ENCODE measurements around the gene TAS1R1. TPM values are rescaled to one million over a fixed set of nuclear protein-coding genes. Genes with fewer than 3 reads are reported as not detected.

TAS1R1 gene
- total RNA-seq, 1 experiment from 2014 or later, result not detected

GRCh38 chr1:6538956-6539355 lies 16.2 kb upstream of the TAS1R1 start:
- intact Hi-C loops (cut with micrococcal nuclease; ENCODE audit: unreplicated experiment), result no loop called here
- CTCF ChIA-PET, result no interaction called here
- in situ Hi-C loops (cut with HindIII; ENCODE audit: low pct_unique_long_range_greater_than_20kb, low sequenced_read_pairs), result no loop called here

GRCh38 chr1:6544831-6545230 lies 10.3 kb upstream of the TAS1R1 start:
- peaks cover 20% of the 10 kb centered on the region for H3K36me3 ChIP-seq (ENCODE audit: control insufficient read depth, insufficient read depth, low read length)
- H3K27me3 ChIP-seq (ENCODE audit: control insufficient read depth, insufficient read depth, low read length), result no peaks in the 10 kb centered on the region
- no peak overlapping the region for H3K27ac ChIP-seq (ENCODE audit: low read length)
- CTCF ChIA-PET, result no interaction called here
- no peaks in the 10 kb centered on the region for H3K4me1 ChIP-seq (ENCODE audit: control insufficient read depth, insufficient read depth, low read length)
- in situ Hi-C loops (cut with HindIII; ENCODE audit: low pct_unique_long_range_greater_than_20kb, low sequenced_read_pairs), result no loop called here
- DNase-seq (ENCODE audit: low read depth, low spot score) (no peak), ATAC-seq (no peak)
- H3K4me3 ChIP-seq (ENCODE audit: low read depth in 2 of 2, low read length in 2 of 2), result no peak overlapping the region
- intact Hi-C loops (cut with micrococcal nuclease; ENCODE audit: unreplicated experiment), result no loop called here
- BruUV-seq (replicated peaks), result no TSS peak
- TF ChIP-seq POLR2AphosphoS5 (IDR thresholded peaks at IDR 0.05; ENCODE audit: low read depth, low read length) (no peak), REST (IDR thresholded peaks at IDR 0.05; ENCODE audit: insufficient read depth in 1 of 2, low read depth in 2 of 2, low read length in 1 of 2) (no peak), TCF7L2 (IDR thresholded peaks at IDR 0.05; ENCODE audit: low read depth, low read length) (no peak), SIN3A (IDR thresholded peaks at IDR 0.05; ENCODE audit: borderline replicate concordance, insufficient read depth, low read depth, low read length) (no peak), CTCF (IDR thresholded peaks at IDR 0.05) (no peak)
- POLR2A ChIA-PET, result no interaction called here
- H3K9me3 ChIP-seq (ENCODE audit: control insufficient read depth, insufficient read depth, low read depth, low read length), result no peaks in the 10 kb centered on the region

More at GRCh38 chr1:6538956-6539355, 16.2 kb upstream of the TAS1R1 start:
- Histone ChIP-seq H3K4me1 (ENCODE audit: control insufficient read depth, insufficient read depth, low read length) (no peaks in the 10 kb centered on the region), H3K9me3 (ENCODE audit: control insufficient read depth, insufficient read depth, low read depth, low read length) (no peaks in the 10 kb centered on the region), H3K27me3 (ENCODE audit: control insufficient read depth, insufficient read depth, low read length) (no peaks in the 10 kb centered on the region), H3K36me3 (ENCODE audit: control insufficient read depth, insufficient read depth, low read length) (peaks cover 4% of the 10 kb centered on the region; the same call in 1 of the 2 replicates), H3K27ac (ENCODE audit: low read length) (no peak overlapping the region), H3K4me3 (ENCODE audit: low read depth in 2 of 2, low read length in 2 of 2) (no peak overlapping the region)
- DNase-seq (ENCODE audit: low read depth, low spot score), result no peak
- POLR2A ChIA-PET, result no interaction called here
- ATAC-seq, result no peak
- no TSS peak for BruUV-seq (replicated peaks)
- no peak for TF ChIP-seq REST (IDR thresholded peaks at IDR 0.05; ENCODE audit: insufficient read depth in 1 of 2, low read depth in 2 of 2, low read length in 1 of 2)
- TF ChIP-seq POLR2AphosphoS5 (IDR thresholded peaks at IDR 0.05; ENCODE audit: low read depth, low read length), result no peak
- no peak for TF ChIP-seq SIN3A (IDR thresholded peaks at IDR 0.05; ENCODE audit: borderline replicate concordance, insufficient read depth, low read depth, low read length)
- no peak for TF ChIP-seq CTCF (IDR thresholded peaks at IDR 0.05)
- TF ChIP-seq TCF7L2 (IDR thresholded peaks at IDR 0.05; ENCODE audit: low read depth, low read length), result no peak

Data from Panc1 (cell line).